Panc1 (cell line): ENCODE measurements around the gene AGER.

Source experiments
- POLR2AphosphoS5 ChIP-seq: IDR thresholded peaks from 2 replicates; pipeline ENCODE4 v1.6.1; 2012; ENCODE audit warnings: mild to moderate bottlenecking, low read depth, low read length, moderate library complexity
- REST ChIP-seq, 2 experiments: IDR thresholded peaks; 2 replicates each; pipeline ENCODE4 v1.6.1; 2011 to 2012; ENCODE audit warnings: low read depth in 2 of 2, control low read depth in 1 of 2, low read length in 1 of 2, mild to moderate bottlenecking in 1 of 2, moderate library complexity in 1 of 2; ENCODE audit not compliant: insufficient read depth in 1 of 2
- SIN3A ChIP-seq: IDR thresholded peaks from 2 replicates; pipeline ENCODE4 v1.6.1; 2012; ENCODE audit warnings: low read depth, mild to moderate bottlenecking, low read length, moderate library complexity, borderline replicate concordance; ENCODE audit not compliant: insufficient read depth
- TCF7L2 ChIP-seq: IDR thresholded peaks from 2 replicates; pipeline ENCODE4 v1.6.1; 2011; ENCODE audit warnings: mild to moderate bottlenecking, low read depth, low read length, inconsistent platforms
- TF ChIP-seq, protein P1 (sequence below): fragments of 450-650 bp; IDR thresholded peaks from 2 replicates; pipeline ENCODE4 v1.5.1; 2017; ENCODE audit warnings: mild to moderate bottlenecking

DNA sequence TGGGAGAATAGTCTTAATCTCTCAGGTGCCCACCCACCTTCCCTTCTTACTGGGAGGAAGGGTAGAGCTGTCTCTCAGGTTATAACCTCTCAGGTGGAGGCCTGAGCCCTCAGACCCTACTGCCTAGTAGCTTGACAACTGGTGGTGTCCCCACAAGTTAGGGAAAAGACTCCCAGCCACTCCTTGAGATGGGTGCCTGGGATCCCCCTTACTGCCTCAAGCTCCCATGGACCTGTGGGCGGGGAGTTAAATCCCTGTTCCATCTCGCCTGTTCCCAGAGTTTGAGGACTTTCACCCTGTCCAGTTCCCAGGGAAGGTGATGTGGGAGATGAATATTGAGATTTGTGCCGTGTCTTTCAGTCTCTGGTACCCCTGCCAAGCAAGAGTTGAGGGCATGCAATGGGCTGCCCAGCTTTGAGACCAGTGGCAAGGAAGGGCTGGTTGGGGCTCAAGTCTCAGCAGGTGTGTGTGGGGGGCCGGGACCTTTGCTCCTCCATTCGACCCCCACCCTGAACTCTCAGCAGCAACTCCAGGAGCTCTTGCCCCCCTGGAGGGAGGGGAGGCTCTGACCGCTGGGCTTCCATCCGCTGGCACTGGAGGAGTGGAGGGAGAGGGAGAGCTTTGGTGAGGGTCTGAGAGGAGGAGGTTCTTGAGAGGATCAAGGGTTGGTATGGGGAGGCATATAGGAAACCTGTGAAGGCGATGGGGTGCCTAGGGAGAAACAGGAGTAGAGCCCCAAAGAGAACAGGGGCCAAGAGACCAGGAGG is 7.0 kb upstream of the AGER start:
- TF ChIP-seq, protein P1, sequence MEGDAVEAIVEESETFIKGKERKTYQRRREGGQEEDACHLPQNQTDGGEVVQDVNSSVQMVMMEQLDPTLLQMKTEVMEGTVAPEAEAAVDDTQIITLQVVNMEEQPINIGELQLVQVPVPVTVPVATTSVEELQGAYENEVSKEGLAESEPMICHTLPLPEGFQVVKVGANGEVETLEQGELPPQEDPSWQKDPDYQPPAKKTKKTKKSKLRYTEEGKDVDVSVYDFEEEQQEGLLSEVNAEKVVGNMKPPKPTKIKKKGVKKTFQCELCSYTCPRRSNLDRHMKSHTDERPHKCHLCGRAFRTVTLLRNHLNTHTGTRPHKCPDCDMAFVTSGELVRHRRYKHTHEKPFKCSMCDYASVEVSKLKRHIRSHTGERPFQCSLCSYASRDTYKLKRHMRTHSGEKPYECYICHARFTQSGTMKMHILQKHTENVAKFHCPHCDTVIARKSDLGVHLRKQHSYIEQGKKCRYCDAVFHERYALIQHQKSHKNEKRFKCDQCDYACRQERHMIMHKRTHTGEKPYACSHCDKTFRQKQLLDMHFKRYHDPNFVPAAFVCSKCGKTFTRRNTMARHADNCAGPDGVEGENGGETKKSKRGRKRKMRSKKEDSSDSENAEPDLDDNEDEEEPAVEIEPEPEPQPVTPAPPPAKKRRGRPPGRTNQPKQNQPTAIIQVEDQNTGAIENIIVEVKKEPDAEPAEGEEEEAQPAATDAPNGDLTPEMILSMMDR = no peak
- TF ChIP-seq POLR2AphosphoS5 (no peak), SIN3A (no peak), REST (IDR thresholded peaks at IDR 0.05; ENCODE audit: insufficient read depth in 1 of 2, low read depth in 2 of 2, low read length in 1 of 2) (no peak), TCF7L2 (no peak)
